Measurements from ENCODE around the gene GMCL1.
A peak's percentile ranks its signal among the peaks of the same experiment; 100 is the strongest.
"Not testable (repeated sequence)": the region's sequence is repeated elsewhere in the genome, so short reads cannot be mapped to it uniquely, and the experiment has no call there.

The GMCL1 gene

GRCh38 chr2:69848186-69848790, 18.8 kb downstream of the GMCL1 start:
- DNase-seq (ENCODE audit: low spot score), result no peak

- no peak for DNase-seq (ENCODE audit: low spot score)
Measured at GRCh38 chr2:69858261-69858660, 28.8 kb downstream of the GMCL1 start.

- DNase-seq (ENCODE audit: low spot score), result no peak
Measured at GRCh38 chr2:69863298-69863697, 33.8 kb downstream of the GMCL1 start.

DNA sequence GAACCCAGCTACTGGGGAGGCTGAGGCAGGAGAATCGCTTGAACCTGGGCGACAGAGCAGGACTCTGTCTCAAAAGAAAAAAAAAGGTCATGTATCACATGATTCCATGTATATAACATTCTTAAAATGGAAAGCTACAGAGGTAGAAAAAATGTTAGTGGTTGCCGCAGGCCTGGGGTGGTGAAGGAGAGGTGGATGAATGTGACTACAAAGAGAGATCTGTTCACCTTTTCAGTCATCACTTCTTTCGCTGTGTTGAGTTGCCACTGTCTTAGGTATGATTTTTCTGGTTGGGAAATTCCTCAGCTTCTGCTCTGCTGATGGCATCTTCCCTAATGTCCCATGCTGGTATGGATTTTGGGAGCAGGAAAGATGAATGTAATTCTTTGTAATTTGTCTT, 59.0 kb downstream of the GMCL1 start:
- no peak for DNase-seq (ENCODE audit: low spot score)

- DNase-seq (ENCODE audit: low spot score), result no peak
Measured at GRCh38 chr2:69889302-69889701, 59.8 kb downstream of the GMCL1 start.

- no peak for DNase-seq (ENCODE audit: low spot score)
Measured at GRCh38 chr2:69890881-69891280, 61.4 kb downstream of the GMCL1 start.

DNA sequence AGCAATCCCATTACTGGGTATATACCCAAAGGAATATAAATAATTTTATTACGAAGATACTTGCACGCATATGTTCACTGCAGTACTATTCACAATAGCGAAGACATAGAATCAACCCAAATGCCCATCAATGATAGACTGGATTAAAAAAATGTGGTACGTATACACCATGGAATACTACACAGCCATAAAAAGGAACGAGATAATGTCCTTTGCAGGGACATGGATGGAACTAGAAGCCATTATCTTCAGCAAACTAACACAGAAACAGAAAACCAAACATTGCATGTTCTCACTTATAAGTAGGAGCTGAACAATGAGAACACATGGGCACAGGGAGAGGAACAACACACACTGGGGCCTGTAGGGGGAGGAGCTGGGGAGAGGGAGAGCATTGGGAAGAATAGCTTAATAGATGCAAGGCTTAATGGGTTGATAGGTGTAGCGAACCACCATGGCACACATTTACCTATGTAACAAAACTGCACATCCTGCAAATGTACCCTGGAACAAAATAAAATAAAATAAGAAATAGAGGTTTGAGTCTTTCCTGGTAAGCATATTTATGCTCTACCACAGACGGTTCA, 63.5 kb downstream of the GMCL1 start:
- DNase-seq (ENCODE audit: low spot score), result peak; percentile 13

DNA sequence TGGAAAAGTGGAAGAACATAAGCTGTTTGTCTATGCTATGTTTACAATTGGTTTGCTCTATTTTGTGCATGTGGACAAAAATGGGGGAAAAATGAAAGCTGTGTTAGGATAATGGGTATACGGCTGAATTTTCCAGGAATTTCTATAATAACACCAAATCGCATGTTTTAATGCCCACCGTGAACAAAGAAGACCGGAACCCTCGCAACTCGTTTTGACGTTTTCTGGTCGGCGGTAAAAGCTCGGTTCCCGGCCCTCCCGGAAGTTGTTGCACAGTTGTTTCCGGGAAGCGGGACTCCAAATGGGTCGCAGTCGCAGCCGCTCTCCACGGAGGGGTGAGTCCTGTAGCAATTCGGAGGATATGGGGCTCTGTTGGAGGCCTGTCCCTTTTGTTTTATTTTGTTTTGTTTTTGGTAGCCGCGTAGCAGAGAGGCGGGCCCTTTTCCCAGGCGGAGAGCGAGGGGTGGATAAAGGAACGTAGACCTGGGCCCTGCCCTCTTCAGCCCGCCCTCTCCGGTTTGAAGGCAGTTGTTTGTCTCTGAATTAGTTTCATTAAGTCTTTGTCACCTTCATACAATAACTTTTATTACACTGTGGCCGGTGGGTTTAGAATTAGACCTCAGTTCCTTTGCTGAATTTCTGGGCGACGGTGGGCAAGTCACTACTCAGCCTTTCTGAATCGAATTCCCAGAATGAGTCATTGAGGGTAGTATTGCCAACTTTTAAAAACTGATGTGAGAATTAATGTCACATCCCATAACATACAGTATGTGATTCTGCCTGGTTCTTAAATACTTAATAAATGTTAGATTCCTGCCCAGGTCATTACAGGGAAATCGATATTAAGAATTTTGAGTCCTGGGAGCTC, 64.5 kb downstream of the GMCL1 start, which contains the start of gene SNRNP27:
TSS of gene SNRNP27 (plus strand) at position 273 of the 868 bp plus-strand sequence. CDS start at position 302, 29 bp downstream.
- peak; percentile 91 for DNase-seq (ENCODE audit: low spot score)

DNA sequence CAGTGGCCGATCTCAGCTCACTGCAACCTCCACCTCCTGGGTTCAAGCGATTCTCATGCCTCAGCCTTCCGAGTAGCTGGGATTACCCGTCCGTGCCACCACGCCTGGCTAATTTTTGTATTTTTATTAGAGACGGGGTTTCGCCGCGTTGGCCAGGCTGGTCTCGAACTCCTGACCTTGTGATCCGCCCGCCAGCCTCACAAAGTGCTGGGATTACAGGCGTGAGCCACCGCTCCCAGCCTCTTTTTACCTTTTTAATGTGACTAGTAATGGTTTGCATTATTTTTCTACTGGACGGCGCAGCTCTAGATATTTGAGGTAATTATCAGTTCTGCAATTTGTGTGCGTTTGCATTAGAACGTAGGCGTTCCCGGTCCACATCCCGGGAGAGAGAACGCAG, 65.3 kb downstream of the GMCL1 start:
- DNase-seq (ENCODE audit: low spot score), result not testable (repeated sequence)

- DNase-seq (ENCODE audit: low spot score), result no peak
Measured at GRCh38 chr2:69902213-69902922, 72.9 kb downstream of the GMCL1 start.

DNA sequence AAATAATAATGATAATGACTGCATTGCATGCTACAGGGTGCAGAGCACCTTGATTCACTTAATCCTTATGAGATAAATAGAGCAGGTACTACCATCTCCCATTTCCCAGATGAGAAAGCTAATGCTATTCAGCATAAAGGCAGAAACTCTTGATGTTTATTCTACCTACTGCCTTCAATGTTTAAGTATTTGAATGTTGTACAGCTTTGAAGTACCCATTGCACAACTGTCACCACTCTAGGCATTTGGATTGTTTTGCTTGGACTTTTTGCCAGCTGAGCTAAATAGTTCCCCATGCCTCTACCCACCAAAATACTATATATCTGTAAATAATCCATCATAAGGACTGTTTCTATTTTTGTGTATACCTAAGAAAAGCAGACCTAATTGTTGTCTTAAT, 77.8 kb downstream of the GMCL1 start:
- no peak for DNase-seq (ENCODE audit: low spot score)

DNA sequence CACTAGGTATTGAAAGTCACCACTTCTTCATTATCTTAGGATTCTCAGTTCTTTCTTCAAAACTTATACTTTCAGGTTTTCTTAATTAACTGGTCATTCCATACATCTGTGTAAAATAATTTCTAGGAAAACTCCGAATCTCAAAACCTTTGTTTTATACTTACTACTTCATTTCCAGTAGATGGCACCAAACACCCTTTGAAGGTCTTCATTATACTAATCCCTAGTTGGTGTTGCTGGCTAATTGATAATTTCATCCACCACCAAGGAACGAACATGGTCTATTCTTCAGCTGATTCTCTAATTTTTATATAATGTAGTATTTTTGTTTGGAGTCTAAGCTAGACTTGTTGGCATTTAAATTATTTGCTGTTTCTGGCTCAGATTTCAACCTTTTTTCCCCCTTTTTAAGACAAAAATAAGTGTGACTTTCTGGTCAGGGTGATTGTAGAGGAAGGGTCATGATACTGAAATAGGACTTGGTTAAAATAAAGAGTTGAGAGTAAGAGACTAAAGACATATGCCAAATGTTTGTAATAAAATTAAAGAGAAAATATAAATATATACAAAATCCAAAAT, 82.6 kb downstream of the GMCL1 start:
- peak; percentile 87 for DNase-seq (ENCODE audit: low spot score)

DNA sequence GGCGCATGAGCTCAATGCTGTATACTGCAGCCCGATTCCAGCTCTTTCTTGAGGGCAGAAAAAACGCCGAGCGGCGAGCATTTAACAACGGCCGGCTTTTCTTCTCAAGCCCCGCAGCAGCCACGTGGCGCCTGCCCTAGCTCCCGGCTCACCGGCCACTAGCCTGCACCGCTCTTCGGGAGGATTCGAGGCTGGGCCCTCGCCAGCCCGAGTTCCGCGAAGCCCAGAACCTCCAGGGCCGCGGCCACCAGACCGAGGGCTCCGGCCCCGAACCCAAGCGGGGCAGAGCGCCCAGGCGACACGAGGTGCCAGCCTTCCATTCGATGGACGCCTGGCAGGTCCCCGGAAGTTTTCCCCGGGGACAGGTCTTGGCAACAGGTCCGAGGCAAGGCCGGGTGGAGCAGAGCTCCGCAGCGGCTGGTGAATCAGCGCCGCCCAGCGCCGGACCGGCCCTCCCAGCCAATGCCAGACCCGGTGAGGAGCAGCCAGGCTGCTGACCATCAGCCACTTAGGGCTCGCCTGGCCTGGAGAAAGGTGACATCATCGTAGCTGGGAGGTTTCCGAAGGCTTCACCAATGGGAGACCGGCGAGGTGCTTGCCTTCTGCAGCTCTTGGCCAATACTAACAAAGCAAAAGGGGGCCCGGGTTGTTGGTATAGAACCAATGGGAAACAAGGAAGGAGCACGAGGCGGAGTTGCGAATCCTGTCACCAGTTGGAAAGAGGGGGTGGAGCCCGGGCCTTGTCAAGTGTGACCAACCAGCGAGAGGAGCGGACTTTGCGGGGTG, 84.9 kb downstream of the GMCL1 start:
- DNase-seq (ENCODE audit: low spot score), result peak; percentile 100

- no peak for DNase-seq (ENCODE audit: low spot score)
Measured at GRCh38 chr2:69914950-69915945, 85.8 kb downstream of the GMCL1 start, which contains the start of gene MXD1. MXD1 (plus strand) TSS chr2:69915109; CDS start chr2:69915331, 222 bp downstream.

DNA sequence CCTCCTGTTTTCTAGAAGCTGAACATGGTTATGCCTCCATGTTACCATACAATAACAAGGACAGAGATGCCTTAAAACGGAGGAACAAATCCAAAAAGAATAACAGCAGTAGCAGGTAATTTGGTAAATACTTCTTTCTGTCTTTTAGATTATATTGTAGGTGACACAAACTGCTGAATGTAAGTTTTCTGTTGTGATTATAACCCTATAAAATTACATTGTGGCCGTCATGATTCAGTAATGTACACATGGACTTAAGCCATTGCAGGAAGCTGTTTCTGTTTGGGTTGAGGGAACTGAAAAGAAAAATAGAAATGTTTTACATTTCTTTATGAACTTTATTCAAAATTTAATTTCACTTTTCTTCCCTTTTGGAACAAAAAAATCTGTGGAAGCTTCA, 86.6 kb downstream of the GMCL1 start:
- peak; percentile 47 for DNase-seq (ENCODE audit: low spot score)

DNA sequence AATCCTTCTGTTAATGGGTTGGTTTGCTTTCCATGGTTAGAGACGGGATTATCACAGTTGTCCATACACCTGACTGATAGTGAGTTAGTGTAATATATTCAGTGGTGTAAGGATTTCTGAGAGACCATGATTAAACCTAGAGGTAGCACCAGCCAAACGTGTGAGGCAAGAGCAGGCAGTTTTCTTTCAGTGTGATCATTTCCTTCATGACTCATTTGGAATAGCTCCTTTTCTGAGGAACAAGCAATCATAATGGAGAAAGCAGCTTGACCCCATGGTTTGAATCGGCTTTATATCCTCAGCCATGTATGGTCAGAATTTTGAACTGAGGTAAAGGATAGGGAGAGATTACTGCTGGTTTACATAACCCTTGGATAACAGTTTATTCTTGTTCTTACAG, 88.4 kb downstream of the GMCL1 start:
- peak; percentile 97 for DNase-seq (ENCODE audit: low spot score)

GRCh38 chr2:69918401-69918800, 88.9 kb downstream of the GMCL1 start:
- DNase-seq (ENCODE audit: low spot score), result no peak

DNA sequence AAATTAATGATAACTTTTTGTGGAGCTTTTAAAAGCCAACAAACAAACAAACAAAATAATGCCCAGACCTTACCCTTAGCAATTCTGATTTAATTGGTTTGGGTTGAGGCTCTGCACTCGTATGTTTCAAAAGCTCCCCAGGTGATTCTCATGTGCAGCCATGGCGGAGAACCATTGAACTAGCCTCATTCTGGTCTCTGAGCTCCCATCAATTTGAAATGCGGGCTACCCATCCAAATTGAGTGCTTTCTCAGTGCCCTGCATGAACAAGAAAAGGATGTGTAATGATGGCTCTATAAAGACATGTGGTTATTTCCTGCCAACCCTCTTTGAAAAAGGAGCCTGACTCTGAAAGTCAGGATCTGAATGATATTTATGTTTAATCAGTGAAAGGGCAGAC, 93.7 kb downstream of the GMCL1 start:
- no peak for DNase-seq (ENCODE audit: low spot score)

DNA sequence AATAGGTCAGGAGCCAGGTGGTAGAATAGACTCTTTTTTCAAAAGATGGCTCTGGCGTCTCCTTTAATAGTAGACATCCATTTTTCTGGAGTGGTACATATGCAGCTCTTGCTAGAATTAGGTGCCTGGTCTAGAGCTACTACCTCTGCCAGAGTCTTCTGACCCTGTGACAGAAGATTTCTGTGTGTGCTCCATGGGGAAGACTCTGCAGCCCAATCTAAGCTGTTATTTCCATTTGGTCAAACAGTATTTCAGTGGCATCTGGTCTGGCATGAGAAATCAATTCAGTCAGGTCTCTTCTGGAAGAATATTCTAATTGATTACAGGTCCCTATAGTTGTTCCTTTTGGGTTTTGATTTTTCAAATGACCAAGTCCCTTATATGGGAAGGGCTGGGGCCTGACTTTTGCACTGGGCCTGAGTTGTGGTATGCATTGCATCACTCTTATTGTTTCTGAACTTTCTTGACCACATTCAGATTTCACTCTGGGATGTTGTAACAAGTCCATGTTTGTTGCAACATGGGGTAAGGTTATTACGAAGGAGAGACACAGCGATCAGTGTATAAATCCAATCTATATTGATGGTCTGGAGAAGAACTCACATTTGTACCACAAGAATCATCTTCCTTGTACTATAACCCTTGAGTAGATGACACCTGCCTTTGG, 97.5 kb downstream of the GMCL1 start:
- no peak for DNase-seq (ENCODE audit: low spot score)

Data from RKO (cell line).